HG02642 (cell line): ENCODE results near the gene PALM.

Source experiments
- ATAC-seq: cut with Tn5 transposase; IDR thresholded peaks from one replicate; pipeline ENCODE4 v1.9.1; 2021; ENCODE audit warnings: mild to moderate bottlenecking; ENCODE audit not compliant: unreplicated experiment, poor library complexity

PALM gene

GRCh38 chr19:750640-751423 lies 42.1 kb downstream of the PALM start, which contains the start of gene MISP:
MISP (plus strand) TSS chr19:751112; CDS start chr19:756947, 5,835 bp downstream.
- ATAC-seq = no peak

GRCh38 chr19:751501-752341 lies 43.0 kb downstream of the PALM start:
- ATAC-seq = no peak

GRCh38 chr19:752652-753517 lies 44.1 kb downstream of the PALM start:
- ATAC-seq = no peak

GRCh38 chr19:754530-754929 lies 45.8 kb downstream of the PALM start:
- no peak for ATAC-seq

GRCh38 chr19:755063-755462 lies 46.3 kb downstream of the PALM start:
- no peak for ATAC-seq

- no peak for ATAC-seq
Observed at GRCh38 chr19:756236-756635, 47.5 kb downstream of the PALM start.

GRCh38 chr19:756821-757688 lies 48.3 kb downstream of the PALM start:
- no peak for ATAC-seq

- ATAC-seq = no peak
Observed at GRCh38 chr19:757811-758668, 49.3 kb downstream of the PALM start.

- ATAC-seq = no peak
Observed at GRCh38 chr19:763181-763580, 54.4 kb downstream of the PALM start.

- ATAC-seq = no peak
Observed at GRCh38 chr19:763869-764268, 55.1 kb downstream of the PALM start.

- ATAC-seq = no peak
Observed at GRCh38 chr19:764301-764700, 55.6 kb downstream of the PALM start.

- ATAC-seq = no peak
Observed at GRCh38 chr19:765179-765738, 56.5 kb downstream of the PALM start.

- ATAC-seq = no peak
Observed at GRCh38 chr19:768424-768823, 59.7 kb downstream of the PALM start.

- ATAC-seq = no peak
Observed at GRCh38 chr19:769616-770015, 60.9 kb downstream of the PALM start.

GRCh38 chr19:771332-771785 lies 62.6 kb downstream of the PALM start:
- no peak for ATAC-seq

- ATAC-seq = no peak
Observed at GRCh38 chr19:772063-772462, 63.3 kb downstream of the PALM start.

- no peak for ATAC-seq
Observed at GRCh38 chr19:772730-773436, 64.1 kb downstream of the PALM start.

GRCh38 chr19:776549-776948 lies 67.8 kb downstream of the PALM start:
- no peak for ATAC-seq
